ENCODE results near the gene MPC2. TPM values are rescaled to one million over a fixed set of nuclear protein-coding genes. Genes with fewer than 3 reads are reported as not detected.
"Not testable (repeated sequence)": the region's sequence is repeated elsewhere in the genome, so short reads cannot be mapped to it uniquely, and the experiment has no call there.

MPC2 gene
- total and polyA plus RNA-seq, 9 donors: 22.1 to 91.2 (median 49.3) TPM

DNA sequence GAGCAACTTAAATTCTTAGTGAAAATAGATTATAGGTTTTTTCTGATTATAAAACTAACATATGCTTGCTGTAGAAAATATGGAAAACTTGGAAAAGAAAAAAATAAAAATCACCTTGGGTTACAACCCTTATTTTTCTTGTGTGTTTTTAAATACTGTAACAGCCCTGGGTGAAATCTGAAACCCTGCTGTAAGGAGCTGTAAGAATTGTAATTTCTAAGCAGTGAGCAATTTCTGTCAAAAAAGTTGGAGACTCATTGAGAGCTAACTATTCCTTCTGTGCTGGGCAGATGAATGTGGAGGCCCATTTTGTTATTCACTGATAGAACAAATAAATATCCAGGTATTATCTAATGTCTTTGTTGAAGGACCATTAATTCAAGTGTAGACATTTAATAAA lies 65.5 kb downstream of the MPC2 start:
- no peaks in the 10 kb centered on the region for H3K4me1 ChIP-seq (ENCODE audit: insufficient read depth)
- TF ChIP-seq EP300 (IDR thresholded peaks at IDR 0.05): no peak
- TF ChIP-seq, protein P1, sequence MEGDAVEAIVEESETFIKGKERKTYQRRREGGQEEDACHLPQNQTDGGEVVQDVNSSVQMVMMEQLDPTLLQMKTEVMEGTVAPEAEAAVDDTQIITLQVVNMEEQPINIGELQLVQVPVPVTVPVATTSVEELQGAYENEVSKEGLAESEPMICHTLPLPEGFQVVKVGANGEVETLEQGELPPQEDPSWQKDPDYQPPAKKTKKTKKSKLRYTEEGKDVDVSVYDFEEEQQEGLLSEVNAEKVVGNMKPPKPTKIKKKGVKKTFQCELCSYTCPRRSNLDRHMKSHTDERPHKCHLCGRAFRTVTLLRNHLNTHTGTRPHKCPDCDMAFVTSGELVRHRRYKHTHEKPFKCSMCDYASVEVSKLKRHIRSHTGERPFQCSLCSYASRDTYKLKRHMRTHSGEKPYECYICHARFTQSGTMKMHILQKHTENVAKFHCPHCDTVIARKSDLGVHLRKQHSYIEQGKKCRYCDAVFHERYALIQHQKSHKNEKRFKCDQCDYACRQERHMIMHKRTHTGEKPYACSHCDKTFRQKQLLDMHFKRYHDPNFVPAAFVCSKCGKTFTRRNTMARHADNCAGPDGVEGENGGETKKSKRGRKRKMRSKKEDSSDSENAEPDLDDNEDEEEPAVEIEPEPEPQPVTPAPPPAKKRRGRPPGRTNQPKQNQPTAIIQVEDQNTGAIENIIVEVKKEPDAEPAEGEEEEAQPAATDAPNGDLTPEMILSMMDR (IDR thresholded peaks at IDR 0.05): no peak
- no peak for TF ChIP-seq POLR2A (IDR thresholded peaks at IDR 0.05)
- no peaks in the 10 kb centered on the region for H3K9me3 ChIP-seq
- intact Hi-C loops (cut with DNase I): no loop called here
- H3K36me3 ChIP-seq: no peaks in the 10 kb centered on the region
- no peak for DNase-seq
- no peak overlapping the region for H3K4me3 ChIP-seq
- no peaks in the 10 kb centered on the region for H3K27me3 ChIP-seq
- H3K27ac ChIP-seq: no peak overlapping the region

DNA sequence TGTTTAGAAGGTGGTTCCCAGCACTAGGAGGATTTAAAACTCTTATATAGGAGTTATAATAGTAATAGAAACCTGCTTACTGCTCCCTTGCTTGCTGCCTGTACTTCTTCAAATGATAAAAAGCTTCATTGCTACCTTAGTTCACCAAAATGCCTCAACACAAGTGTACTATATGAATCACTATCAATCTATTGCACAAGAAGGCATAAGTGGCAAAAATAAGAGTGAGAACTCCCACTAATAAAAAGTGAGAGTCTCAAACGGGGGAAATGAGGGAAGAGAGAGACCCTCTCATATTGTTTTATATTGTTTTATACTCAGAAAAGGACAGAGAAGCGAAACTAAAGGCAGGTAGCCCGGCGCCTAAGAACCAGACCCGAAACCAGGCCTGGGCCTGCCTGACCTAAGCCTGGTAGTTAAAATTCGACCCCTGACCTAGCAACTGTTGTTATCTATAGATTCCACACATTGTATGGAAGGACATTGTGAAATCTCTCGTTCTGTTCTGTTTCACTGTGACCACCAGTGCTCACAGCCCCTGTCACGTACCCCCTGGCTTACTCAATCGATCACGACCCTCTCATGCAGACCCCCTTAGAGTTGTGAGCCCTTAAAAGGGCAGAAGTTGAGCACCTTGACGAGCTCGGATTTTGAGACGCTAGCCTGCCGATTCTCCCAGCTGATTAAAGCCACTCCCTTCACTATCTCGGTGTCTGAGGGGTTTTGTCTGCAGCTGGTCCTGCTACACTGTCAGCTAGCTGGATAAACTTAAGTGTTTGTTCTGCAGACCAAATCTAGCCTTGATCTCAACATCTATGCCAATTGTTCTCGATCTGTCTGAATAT lies 67.5 kb downstream of the MPC2 start:
- H3K36me3 ChIP-seq; H3K4me3 ChIP-seq; H3K27me3 ChIP-seq; DNase-seq; H3K27ac ChIP-seq; H3K4me1 ChIP-seq (ENCODE audit: insufficient read depth); H3K9me3 ChIP-seq; intact Hi-C loops (cut with DNase I): not testable (repeated sequence)
- 69 to 80% (median 71%) methylated on average over 16 of the region's 16 CpGs for WGBS, 3 donors

DNA sequence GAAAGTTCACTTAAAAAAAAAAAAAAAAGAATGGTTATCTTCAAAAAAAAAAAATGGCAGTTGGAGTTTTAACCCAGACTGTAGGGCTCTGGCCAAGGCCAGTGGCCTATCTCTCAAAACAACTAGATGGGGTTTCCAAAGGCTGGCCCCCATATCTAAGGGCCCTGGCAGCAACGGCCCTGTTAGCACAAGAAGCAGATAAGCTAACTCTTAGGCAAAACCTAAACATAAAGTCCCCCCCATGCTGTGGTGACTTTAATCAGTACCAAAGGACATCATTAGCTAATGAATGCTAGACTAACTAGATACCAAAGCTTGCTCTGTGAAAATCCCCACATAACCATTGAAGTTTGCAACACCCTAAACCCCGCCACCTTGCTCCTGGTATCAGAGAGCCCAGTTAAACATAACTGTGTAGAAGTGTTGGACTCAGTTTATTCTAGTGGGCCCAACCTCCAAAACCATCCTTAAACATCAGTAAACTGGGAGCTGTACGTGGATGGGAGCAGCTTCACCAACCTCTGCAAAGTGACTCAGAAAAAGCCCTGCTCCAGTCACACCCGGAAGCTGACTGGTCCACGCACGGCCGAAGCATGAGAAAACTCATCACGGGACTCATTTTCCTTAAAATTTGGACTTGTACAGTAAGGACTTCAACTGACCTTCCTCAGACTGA lies 70.0 kb downstream of the MPC2 start:
- H3K36me3 ChIP-seq; intact Hi-C loops (cut with DNase I); H3K9me3 ChIP-seq; H3K27ac ChIP-seq; H3K4me3 ChIP-seq; DNase-seq; H3K27me3 ChIP-seq; H3K4me1 ChIP-seq (ENCODE audit: insufficient read depth): not testable (repeated sequence)
- 81 to 93% (median 88%) methylated on average over 8 of the region's 8 CpGs for WGBS, 3 donors

Other genes with a start within 250 kb of the MPC2 start
- 100 to 1,000 TPM in 3 of 7 donors, 10 to 100 TPM in 4; 43.0 to 114 (median 80.1) TPM for gene MPZL1, start 215.1 kb downstream of the MPC2 start, total RNA-seq
- 100 to 1,000 TPM in 1 of 2 donors, 10 to 100 TPM in 1; 30.3 to 180 TPM for gene MPZL1, start 215.1 kb downstream of the MPC2 start, polyA plus RNA-seq
- gene ADCY10, start 22.9 kb downstream of the MPC2 start, total RNA-seq: under 1 TPM in 4 of 7 donors, not detected in 3; 0.05 to 0.23 (median 0.11) TPM
- gene ADCY10, start 22.9 kb downstream of the MPC2 start, polyA plus RNA-seq: under 1 TPM; 0.05 to 0.07 TPM
- gene DCAF6, start 389 bp downstream of the MPC2 start, total RNA-seq: 10 to 100 TPM; 38.3 to 65.9 (median 44.4) TPM
- 10 to 100 TPM; 32.1 to 51.1 TPM for gene DCAF6, start 389 bp downstream of the MPC2 start, polyA plus RNA-seq
- 10 to 100 TPM in 6 of 7 donors, 1 to 10 TPM in 1; 7.4 to 23.4 (median 19.1) TPM for gene GPR161, start 199.9 kb upstream of the MPC2 start, total RNA-seq
- gene GPR161, start 199.9 kb upstream of the MPC2 start, polyA plus RNA-seq: 10 to 100 TPM in 1 of 2 donors, 1 to 10 TPM in 1; 8.2 to 13.6 TPM
- 10 to 100 TPM; 13.9 to 35.2 (median 25.6) TPM for gene TIPRL, start 241.9 kb upstream of the MPC2 start, total RNA-seq
- gene TIPRL, start 241.9 kb upstream of the MPC2 start, polyA plus RNA-seq: 10 to 100 TPM; 15.0 to 31.6 TPM

Measured in ovary (tissue), 9 donors.